DMS53 treated with DMSO at 0.1 percent for 48 hours (cell line): ENCODE results near the gene BIRC6.
"Not testable (repeated sequence)": the region's sequence is repeated elsewhere in the genome, so short reads cannot be mapped to it uniquely, and the experiment has no call there.

ENCODE experiments used
- DNase-seq: peaks from one replicate; lab custom pipeline; 2025; ENCODE audit not compliant: unreplicated experiment; lab: John Stamatoyannopoulos, UW

Gene BIRC6

GRCh38 chr2:32356681-32357317 lies at the start of gene BIRC6:
TSS of gene BIRC6 (plus strand) at chr2:32357023. CDS start at chr2:32357162, 139 bp downstream.
- peak; percentile 81 for DNase-seq

- DNase-seq = no peak
These were observed 46.2 kb upstream of the BIRC6 start for GRCh38 chr2:32310577-32310976.

GRCh38 chr2:32314886-32315285 lies 41.9 kb upstream of the BIRC6 start:
- DNase-seq = no peak

GRCh38 chr2:32328679-32329078 lies 28.1 kb upstream of the BIRC6 start:
- DNase-seq = not testable (repeated sequence)

GRCh38 chr2:32329180-32329980 lies 27.4 kb upstream of the BIRC6 start:
- DNase-seq = not testable (repeated sequence)

- no peak for DNase-seq
These were observed 26.7 kb upstream of the BIRC6 start for GRCh38 chr2:32330136-32330535.

GRCh38 chr2:32342801-32343200 lies 14.0 kb upstream of the BIRC6 start:
- no peak for DNase-seq

- not testable (repeated sequence) for DNase-seq
These were observed 6.0 kb upstream of the BIRC6 start for GRCh38 chr2:32350797-32351196.

GRCh38 chr2:32355976-32356680 lies 695 bp upstream of the BIRC6 start:
- peak; percentile 41 for DNase-seq

- DNase-seq = no peak
These were observed 691 bp downstream of the BIRC6 start for GRCh38 chr2:32357318-32358110.

GRCh38 chr2:32358111-32358482 lies 1.3 kb downstream of the BIRC6 start:
- no peak for DNase-seq

- DNase-seq = no peak
These were observed 3.6 kb downstream of the BIRC6 start for GRCh38 chr2:32360416-32360815.

GRCh38 chr2:32362997-32363396 lies 6.2 kb downstream of the BIRC6 start:
- DNase-seq = not testable (repeated sequence)

GRCh38 chr2:32363597-32363996 lies 6.8 kb downstream of the BIRC6 start:
- DNase-seq = no peak

GRCh38 chr2:32364290-32364689 lies 7.5 kb downstream of the BIRC6 start:
- not testable (repeated sequence) for DNase-seq

- DNase-seq = not testable (repeated sequence)
These were observed 8.9 kb downstream of the BIRC6 start for GRCh38 chr2:32365679-32366078.

- no peak for DNase-seq
These were observed 9.8 kb downstream of the BIRC6 start for GRCh38 chr2:32366595-32366994.

GRCh38 chr2:32369222-32369621 lies 12.4 kb downstream of the BIRC6 start:
- no peak for DNase-seq

GRCh38 chr2:32370942-32371341 lies 14.1 kb downstream of the BIRC6 start:
- DNase-seq = not testable (repeated sequence)

GRCh38 chr2:32372519-32373182 lies 15.8 kb downstream of the BIRC6 start:
- no peak for DNase-seq
